GM12878 (cell line): ENCODE measurements around the gene NGB. TPM values are rescaled to one million over a fixed set of nuclear protein-coding genes. Genes with fewer than 3 reads are reported as not detected.

Source experiments
- ATAC-seq: fragments of 200-7000 bp; cut with Tn5 transposase; 3 replicates; pipeline ENCODE4 v1.9.1; 2020; ENCODE audit warnings: mild to moderate bottlenecking, moderate library complexity
- BruUV-seq: library from RNA; stranded (reverse); fragments of 400-500 nt; replicated peaks from 2 replicates; lab custom pipeline; 2021; lab: Mats Ljungman, UMichigan
- CTCF ChIA-PET: fragments of 300-600 bp; sonication (Branson Sonifier 250); formaldehyde crosslinking; extraction: SDS; loops from one replicate; lab custom pipeline; 2021; ENCODE audit warnings: inconsistent platforms; lab: Yijun Ruan, JAX
- POLR2A ChIA-PET: fragments of 350-600 bp; formaldehyde crosslinking; extraction: SDS; loops from one replicate; lab custom pipeline; 2021; ENCODE audit warnings: inconsistent platforms; lab: Charles Lee
- RAD21 ChIA-PET: fragments of 300-600 bp; sonication (Branson Sonifier 250); formaldehyde crosslinking; loops from one replicate; lab custom pipeline; 2023; ENCODE audit warnings: antibody characterized with exemption; ENCODE audit not compliant: unreplicated experiment; lab: Charles Lee
- SMC1A ChIA-PET: fragments of 300-600 bp; sonication (Branson Sonifier 250); formaldehyde crosslinking; loops from one replicate; lab custom pipeline; 2023; ENCODE audit not compliant: unreplicated experiment, uncharacterized antibody; lab: Charles Lee
- DNase-seq: peaks from one replicate; pipeline ENCODE4 v3.0.0-alpha.2; 2011; ENCODE audit warnings: low read depth, low spot score
- FAIRE-seq: peaks from 3 replicates; lab custom pipeline; 2011; peaks lifted over from hg19 to GRCh38; lab: Jason Lieb, UNC
- H2AFZ ChIP-seq: 2 replicates; pipeline ENCODE4 v1.6.0; 2011; ENCODE audit warnings: low read depth, low read length, control low read depth; ENCODE audit not compliant: control insufficient read depth
- H3K27ac ChIP-seq: 2 replicates; pipeline ENCODE4 v1.5.1; 2011; ENCODE audit warnings: control low read depth; ENCODE audit not compliant: control insufficient read depth, insufficient read depth
- H3K27me3 ChIP-seq, 2 experiments: replicated peaks in 1 of 2; 2 replicates each; pipeline versions ENCODE4 v1.6.0 to v1.6.1; 2011; ENCODE audit warnings: low read length in 1 of 2; ENCODE audit not compliant: control insufficient read depth in 2 of 2, insufficient read depth in 2 of 2
- H3K36me3 ChIP-seq, 2 experiments: 2 replicates each; pipeline ENCODE4 v1.5.1; 2011; ENCODE audit warnings: low read length in 1 of 2; ENCODE audit not compliant: control insufficient read depth in 2 of 2, insufficient read depth in 2 of 2
- H3K4me1 ChIP-seq: 2 replicates; pipeline ENCODE4 v1.6.1; 2011; ENCODE audit warnings: mild to moderate bottlenecking, low read length, moderate library complexity, mixed read lengths; ENCODE audit not compliant: control insufficient read depth, insufficient read depth
- H3K4me2 ChIP-seq: 2 replicates; pipeline ENCODE4 v1.6.0; 2011; ENCODE audit warnings: control low read depth; ENCODE audit not compliant: control insufficient read depth, insufficient read depth
- H3K4me3 ChIP-seq: fragments of 200-600 bp; sonication (generic); 2 replicates; pipeline ENCODE4 v1.5.1; 2016
- H3K79me2 ChIP-seq: 2 replicates; pipeline ENCODE4 v1.6.0; 2011; ENCODE audit warnings: low read length; ENCODE audit not compliant: control insufficient read depth, insufficient read depth
- H3K9ac ChIP-seq: 2 replicates; pipeline ENCODE4 v1.8.0; 2011; ENCODE audit warnings: low read length, control low read depth, mixed read lengths; ENCODE audit not compliant: control insufficient read depth, insufficient read depth
- H3K9me3 ChIP-seq: replicated peaks from 3 replicates; pipeline ENCODE4 v1.5.1; 2011; ENCODE audit warnings: mild to moderate bottlenecking, low read length; ENCODE audit not compliant: control insufficient read depth, insufficient read depth
- H4K20me1 ChIP-seq: 2 replicates; pipeline ENCODE4 v1.6.0; 2011; ENCODE audit not compliant: control insufficient read depth, insufficient read depth
- BACH1 ChIP-seq: fragments of 450-650 bp; IDR thresholded peaks from 2 replicates; pipeline ENCODE4 v1.6.1; 2017; ENCODE audit warnings: mild to moderate bottlenecking, borderline replicate concordance
- CHD2 ChIP-seq: IDR thresholded peaks from 2 replicates; pipeline ENCODE4 v1.6.1; 2011; ENCODE audit warnings: low read depth, low read length, improper control_type of control experiment, borderline replicate concordance
- E4F1 ChIP-seq: fragments of 450-650 bp; IDR thresholded peaks from 2 replicates; pipeline ENCODE4 v1.6.1; 2018; ENCODE audit warnings: borderline replicate concordance, mild to moderate bottlenecking; ENCODE audit not compliant: partially characterized antibody
- FOS ChIP-seq: IDR thresholded peaks from 3 replicates; pipeline ENCODE4 v1.6.1; 2011; ENCODE audit warnings: borderline replicate concordance; ENCODE audit not compliant: insufficient read length; ENCODE audit errors: extremely low read depth
- PAX5 ChIP-seq: IDR thresholded peaks from 2 replicates; pipeline ENCODE4 v1.6.1; 2011; ENCODE audit warnings: low read depth, low read length, borderline replicate concordance
- RUNX3 ChIP-seq: IDR thresholded peaks from 2 replicates; pipeline ENCODE4 v1.6.1; 2012; ENCODE audit warnings: low read length, inconsistent platforms
- SMARCA5 ChIP-seq: fragments of 450-650 bp; IDR thresholded peaks from 2 replicates; pipeline ENCODE4 v1.6.1; 2017; ENCODE audit warnings: mild to moderate bottlenecking
- WGBS: methylation state at CpG from one replicate; pipeline ENCODE4 v1.1.6; 2016; ENCODE audit warnings: low lambda C conversion rate; ENCODE audit not compliant: insufficient replicate concordance, insufficient coverage; ENCODE audit errors: missing lambda C conversion rate; 5-methylcytosine and 5-hydroxymethylcytosine counted together
- in situ Hi-C: fragments of 300-500 bp; cut with MboI; formaldehyde crosslinking; loops from 9 replicates; pipeline ENCODE4 v1.14.3; 2018; ENCODE audit warnings: mixed read lengths
- intact Hi-C: fragments of 100-400 bp; cut with micrococcal nuclease; formaldehyde crosslinking; loops from one replicate; pipeline ENCODE4 v1.14.2; 2022; ENCODE audit not compliant: unreplicated experiment
- polyA plus RNA-seq, 11 experiments: library from polyadenylated mRNA; depleted of rRNA in 4 of 11; unstranded in 6 of 11; stranded (reverse) in 5 of 11; fragments of >200 nt; fragmentation: Nextera tagmentation in 4 of 11; fragmentation: Illumina TruSeq in 1 of 11; extraction: Ambion mirVana in 4 of 11; extraction: Trizol in 1 of 11; gene quantifications; 1 replicate in 1 of 11; 2 replicates in 10 of 11; pipeline versions ENCODE4 v1.2.1 to v1.2.3, GENCODE V29; 2011 to 2016; ENCODE audit warnings: inconsistent platforms in 2 of 11, missing spikeins in 2 of 11, low read depth in 1 of 11
- total RNA-seq, 4 experiments: library from RNA; depleted of rRNA in 3 of 4; stranded (reverse); fragments of >200 nt in 3 of 4; fragmentation: Illumina TruSeq in 1 of 4; extraction: Trizol in 1 of 4; gene quantifications; 2 replicates each; pipeline versions ENCODE4 v1.2.1 to v1.2.3, GENCODE V29; 2013 to 2021
- TF ChIP-seq, protein P1 (sequence below): fragments of 450-650 bp; IDR thresholded peaks from 2 replicates; pipeline ENCODE4 v1.6.1; 2016; ENCODE audit warnings: mild to moderate bottlenecking
- TF ChIP-seq, protein P2 (sequence below): fragments of 150-350 bp; IDR thresholded peaks from 2 replicates; pipeline ENCODE4 v1.6.1; 2016; ENCODE audit warnings: low read depth, low read length

The NGB gene
- total and polyA plus RNA-seq, 10 of the 15 experiments (the other 5 are each of a cell fraction or from before 2014, with no cell fraction given): 0.19 TPM; not detected in 9

DNA sequence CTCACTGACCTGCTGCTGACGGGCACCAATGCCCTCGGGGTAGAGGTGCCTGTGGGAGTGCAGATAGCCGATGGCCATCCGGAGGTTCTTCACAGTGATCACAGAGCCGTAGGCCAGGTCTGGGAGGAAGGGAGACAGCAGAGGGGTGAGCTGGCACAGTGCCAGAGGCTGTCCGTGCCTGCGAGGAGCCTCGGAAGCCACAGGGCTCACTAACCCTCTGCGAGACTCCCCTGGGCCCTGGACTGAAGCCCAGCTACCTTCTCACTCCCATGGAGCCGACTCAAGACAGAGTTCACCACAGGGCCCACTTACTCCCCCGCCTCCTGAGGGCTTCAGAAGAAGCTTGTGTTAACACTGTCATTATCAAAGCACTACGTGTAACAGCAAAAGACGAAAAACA lies 25.1 kb upstream of the NGB start:
- ChIA-PET RAD21 (no interaction called here), SMC1A (interaction anchor here (0.9 kb wide), 1 partner anchor 20 kb away, joined by 3 read pairs; no protein-coding TSS in a partner anchor), CTCF (interaction anchor here (0.6 to 1.1 kb wide), 2 partner anchors 20 to 212 kb away, joined by 4 read pairs; no protein-coding TSS in a partner anchor), POLR2A (no interaction called here)
- BruUV-seq: no TSS peak
- H3K4me1 ChIP-seq: no peaks in the 10 kb centered on the region
- no peaks in the 10 kb centered on the region for H3K27me3 ChIP-seq
- H3K4me3 ChIP-seq: no peak overlapping the region
- in situ Hi-C loops (no loop called here), intact Hi-C loops (no loop called here)
- 81% methylated on average over 13 of the region's 13 CpGs for WGBS
- FAIRE-seq: no peak
- TF ChIP-seq CHD2 (no peak), RUNX3 (no peak), BACH1 (no peak), E4F1 (no peak), SMARCA5 (no peak), PAX5 (no peak), FOS (no peak)
- TF ChIP-seq, protein P1, sequence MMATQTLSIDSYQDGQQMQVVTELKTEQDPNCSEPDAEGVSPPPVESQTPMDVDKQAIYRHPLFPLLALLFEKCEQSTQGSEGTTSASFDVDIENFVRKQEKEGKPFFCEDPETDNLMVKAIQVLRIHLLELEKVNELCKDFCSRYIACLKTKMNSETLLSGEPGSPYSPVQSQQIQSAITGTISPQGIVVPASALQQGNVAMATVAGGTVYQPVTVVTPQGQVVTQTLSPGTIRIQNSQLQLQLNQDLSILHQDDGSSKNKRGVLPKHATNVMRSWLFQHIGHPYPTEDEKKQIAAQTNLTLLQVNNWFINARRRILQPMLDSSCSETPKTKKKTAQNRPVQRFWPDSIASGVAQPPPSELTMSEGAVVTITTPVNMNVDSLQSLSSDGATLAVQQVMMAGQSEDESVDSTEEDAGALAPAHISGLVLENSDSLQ: no peak
- TF ChIP-seq, protein P2, sequence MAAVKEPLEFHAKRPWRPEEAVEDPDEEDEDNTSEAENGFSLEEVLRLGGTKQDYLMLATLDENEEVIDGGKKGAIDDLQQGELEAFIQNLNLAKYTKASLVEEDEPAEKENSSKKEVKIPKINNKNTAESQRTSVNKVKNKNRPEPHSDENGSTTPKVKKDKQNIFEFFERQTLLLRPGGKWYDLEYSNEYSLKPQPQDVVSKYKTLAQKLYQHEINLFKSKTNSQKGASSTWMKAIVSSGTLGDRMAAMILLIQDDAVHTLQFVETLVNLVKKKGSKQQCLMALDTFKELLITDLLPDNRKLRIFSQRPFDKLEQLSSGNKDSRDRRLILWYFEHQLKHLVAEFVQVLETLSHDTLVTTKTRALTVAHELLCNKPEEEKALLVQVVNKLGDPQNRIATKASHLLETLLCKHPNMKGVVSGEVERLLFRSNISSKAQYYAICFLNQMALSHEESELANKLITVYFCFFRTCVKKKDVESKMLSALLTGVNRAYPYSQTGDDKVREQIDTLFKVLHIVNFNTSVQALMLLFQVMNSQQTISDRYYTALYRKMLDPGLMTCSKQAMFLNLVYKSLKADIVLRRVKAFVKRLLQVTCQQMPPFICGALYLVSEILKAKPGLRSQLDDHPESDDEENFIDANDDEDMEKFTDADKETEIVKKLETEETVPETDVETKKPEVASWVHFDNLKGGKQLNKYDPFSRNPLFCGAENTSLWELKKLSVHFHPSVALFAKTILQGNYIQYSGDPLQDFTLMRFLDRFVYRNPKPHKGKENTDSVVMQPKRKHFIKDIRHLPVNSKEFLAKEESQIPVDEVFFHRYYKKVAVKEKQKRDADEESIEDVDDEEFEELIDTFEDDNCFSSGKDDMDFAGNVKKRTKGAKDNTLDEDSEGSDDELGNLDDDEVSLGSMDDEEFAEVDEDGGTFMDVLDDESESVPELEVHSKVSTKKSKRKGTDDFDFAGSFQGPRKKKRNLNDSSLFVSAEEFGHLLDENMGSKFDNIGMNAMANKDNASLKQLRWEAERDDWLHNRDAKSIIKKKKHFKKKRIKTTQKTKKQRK: no peak
- H3K36me3 ChIP-seq: peaks cover 0 to 4% of the 10 kb centered on the region in 2 experiments; a peak in 1 of 4 replicates
- no peaks in the 10 kb centered on the region for H3K79me2 ChIP-seq
- no peaks in the 10 kb centered on the region for H4K20me1 ChIP-seq
- no peak overlapping the region for H3K27ac ChIP-seq
- H2AFZ ChIP-seq: no peak overlapping the region
- no peak overlapping the region for H3K9ac ChIP-seq
- no peak overlapping the region for H3K4me2 ChIP-seq
- no peaks in the 10 kb centered on the region for H3K9me3 ChIP-seq
- ATAC-seq: no peak
- DNase-seq: no peak
